GM19395 (cell line): Measurements from ENCODE around the gene SEC22A.

Experiments used
- ATAC-seq: cut with Tn5 transposase; IDR thresholded peaks from one replicate; pipeline ENCODE4 v1.9.1; 2021; ENCODE audit warnings: mild to moderate bottlenecking, moderate library complexity; ENCODE audit not compliant: unreplicated experiment

The SEC22A gene

GRCh38 chr3:123286308-123287023, 84.7 kb downstream of the SEC22A start:
- ATAC-seq: no peak

- ATAC-seq: no peak
Measured at GRCh38 chr3:123287051-123287961, 85.6 kb downstream of the SEC22A start.

- no peak for ATAC-seq
Measured at GRCh38 chr3:123287962-123288302, 86.2 kb downstream of the SEC22A start.

GRCh38 chr3:123289391-123290106, 87.8 kb downstream of the SEC22A start:
- no peak for ATAC-seq

GRCh38 chr3:123290107-123290930, 88.6 kb downstream of the SEC22A start:
- no peak for ATAC-seq

GRCh38 chr3:123290962-123291361, 89.2 kb downstream of the SEC22A start:
- no peak for ATAC-seq

GRCh38 chr3:123291404-123291803, 89.7 kb downstream of the SEC22A start:
- no peak for ATAC-seq

- no peak for ATAC-seq
Measured at GRCh38 chr3:123292321-123293310, 90.9 kb downstream of the SEC22A start.

GRCh38 chr3:123294296-123294938, 92.7 kb downstream of the SEC22A start:
- ATAC-seq: no peak

- ATAC-seq: no peak
Measured at GRCh38 chr3:123295171-123295900, 93.6 kb downstream of the SEC22A start.

- no peak for ATAC-seq
Measured at GRCh38 chr3:123295901-123296250, 94.1 kb downstream of the SEC22A start.

GRCh38 chr3:123296261-123296660, 94.5 kb downstream of the SEC22A start:
- ATAC-seq: no peak

- no peak for ATAC-seq
Measured at GRCh38 chr3:123296836-123297626, 95.3 kb downstream of the SEC22A start.

GRCh38 chr3:123297627-123297899, 95.8 kb downstream of the SEC22A start:
- no peak for ATAC-seq

- ATAC-seq: no peak
Measured at GRCh38 chr3:123298903-123299302, 97.2 kb downstream of the SEC22A start.

GRCh38 chr3:123299581-123299980, 97.8 kb downstream of the SEC22A start:
- no peak for ATAC-seq

GRCh38 chr3:123300056-123300455, 98.3 kb downstream of the SEC22A start:
- no peak for ATAC-seq

- ATAC-seq: no peak
Measured at GRCh38 chr3:123300583-123300982, 98.8 kb downstream of the SEC22A start.
